HepG2 (cell line): ENCODE results near the gene CD19. TPM values are rescaled to one million over a fixed set of nuclear protein-coding genes. Genes with fewer than 3 reads are reported as not detected.

Experiments
- ELF1 ChIP-seq: sonication (generic); formaldehyde crosslinking; IDR thresholded peaks from 2 replicates; pipeline ENCODE4 v1.4.0; 2020; ENCODE audit warnings: missing genetic modification reagents
- ETV6 ChIP-seq: sonication (generic); formaldehyde crosslinking; conservative IDR thresholded peaks from 2 replicates; pipeline ENCODE4 v1.4.0; 2020; ENCODE audit warnings: missing genetic modification reagents
- KAT7 ChIP-seq: IDR thresholded peaks from 2 replicates; pipeline ENCODE4 v1.6.1; 2018; ENCODE audit warnings: borderline replicate concordance, missing compliant biosample characterization
- MIER3 ChIP-seq: IDR thresholded peaks from 2 replicates; pipeline ENCODE4 v1.6.1; 2016; ENCODE audit warnings: missing compliant biosample characterization, borderline replicate concordance
- NFKBIZ ChIP-seq: IDR thresholded peaks from 2 replicates; pipeline ENCODE4 v1.6.1; 2018; ENCODE audit warnings: missing genetic modification reagents, missing compliant biosample characterization
- PITX1 ChIP-seq: sonication (generic); formaldehyde crosslinking; IDR thresholded peaks from 2 replicates; pipeline ENCODE4 v1.5.1; 2020; ENCODE audit warnings: mild to moderate bottlenecking, missing genetic modification reagents
- RARG ChIP-seq: sonication (generic); formaldehyde crosslinking; IDR thresholded peaks from 2 replicates; pipeline ENCODE4 v1.4.0; 2020; ENCODE audit warnings: low read depth, mild to moderate bottlenecking, missing genetic modification reagents
- REPIN1 ChIP-seq: sonication (generic); formaldehyde crosslinking; IDR thresholded peaks from 2 replicates; pipeline ENCODE4 v1.8.0; 2022; ENCODE audit warnings: missing genetic modification reagents, low read depth, mild to moderate bottlenecking, borderline replicate concordance
- TAF15 ChIP-seq: fragments of 200-400 bp; formaldehyde crosslinking; IDR thresholded peaks from one replicate; pipeline ENCODE4 v1.6.1; 2018; ENCODE audit warnings: mild to moderate bottlenecking, low read depth, low read length; ENCODE audit not compliant: poor library complexity, severe bottlenecking
- ZHX1 ChIP-seq: sonication (generic); formaldehyde crosslinking; IDR thresholded peaks from 2 replicates; pipeline ENCODE4 v1.8.1; 2022; ENCODE audit warnings: low read depth, mild to moderate bottlenecking, missing genetic modification reagents
- ZNF335 ChIP-seq: sonication (generic); formaldehyde crosslinking; IDR thresholded peaks from 2 replicates; pipeline ENCODE4 v1.4.0; 2020; ENCODE audit warnings: missing genetic modification reagents
- ZNF512B ChIP-seq: sonication (generic); formaldehyde crosslinking; IDR thresholded peaks from 2 replicates; pipeline ENCODE4 v1.5.1; 2020; ENCODE audit warnings: missing genetic modification reagents, mild to moderate bottlenecking, borderline replicate concordance
- ZNF564 ChIP-seq: sonication (generic); formaldehyde crosslinking; IDR thresholded peaks from 2 replicates; pipeline ENCODE4 v1.8.1; 2023; ENCODE audit warnings: mild to moderate bottlenecking, missing genetic modification reagents
- ZNF704 ChIP-seq: sonication (generic); formaldehyde crosslinking; IDR thresholded peaks from 2 replicates; pipeline ENCODE4 v1.8.1; 2023; ENCODE audit warnings: mild to moderate bottlenecking, inconsistent platforms, moderate library complexity, missing genetic modification reagents, borderline replicate concordance
- ZNF883 ChIP-seq: sonication (generic); formaldehyde crosslinking; IDR thresholded peaks from 2 replicates; pipeline ENCODE4 v1.5.1; 2020; ENCODE audit warnings: mild to moderate bottlenecking, missing genetic modification reagents; ENCODE audit errors: not compliant biosample characterization
- ZSCAN22 ChIP-seq: sonication (generic); formaldehyde crosslinking; IDR thresholded peaks from 2 replicates; pipeline ENCODE4 v1.4.0; 2020; ENCODE audit warnings: mild to moderate bottlenecking, missing genetic modification reagents
- polyA plus RNA-seq, 8 experiments: library from polyadenylated mRNA; depleted of rRNA in 3 of 8; stranded (reverse) in 7 of 8; unstranded in 1 of 8; fragments of >200 nt; fragmentation: Illumina TruSeq in 4 of 8; extraction: Trizol in 4 of 8; gene quantifications; 2 replicates each; pipeline versions ENCODE4 v1.2.1 to v1.2.3, GENCODE V29; 2011 to 2016; ENCODE audit warnings: low read depth in 4 of 8, missing spikeins in 1 of 8, mixed read lengths in 1 of 8; ENCODE audit not compliant: insufficient read depth in 1 of 8
- total RNA-seq, 5 experiments: library from RNA; depleted of rRNA; stranded (reverse); fragments of >200 nt; fragmentation: Illumina TruSeq; extraction: Trizol; gene quantifications; 2 replicates each; pipeline ENCODE4 v1.2.3, GENCODE V29; 2016; ENCODE audit warnings: low read depth in 1 of 5
- TF ChIP-seq, protein P1 (sequence below): IDR thresholded peaks from 2 replicates; pipeline ENCODE4 v1.6.1; 2012; ENCODE audit warnings: low read length, improper control_type of control experiment
- TF ChIP-seq, protein P2 (sequence below): IDR thresholded peaks from 2 replicates; pipeline ENCODE4 v1.6.1; 2018; ENCODE audit warnings: missing genetic modification reagents

The CD19 gene
- total and polyA plus RNA-seq, 2 of the 13 experiments (the other 11 are each of a cell fraction or from before 2014, with no cell fraction given) = 0.55 to 1.1 TPM

- TF ChIP-seq ZNF512B (CRISPR knock-in tag) = no peak; the same call in 1 of the 2 replicates
- no peak for TF ChIP-seq NFKBIZ
- TF ChIP-seq, protein P1, sequence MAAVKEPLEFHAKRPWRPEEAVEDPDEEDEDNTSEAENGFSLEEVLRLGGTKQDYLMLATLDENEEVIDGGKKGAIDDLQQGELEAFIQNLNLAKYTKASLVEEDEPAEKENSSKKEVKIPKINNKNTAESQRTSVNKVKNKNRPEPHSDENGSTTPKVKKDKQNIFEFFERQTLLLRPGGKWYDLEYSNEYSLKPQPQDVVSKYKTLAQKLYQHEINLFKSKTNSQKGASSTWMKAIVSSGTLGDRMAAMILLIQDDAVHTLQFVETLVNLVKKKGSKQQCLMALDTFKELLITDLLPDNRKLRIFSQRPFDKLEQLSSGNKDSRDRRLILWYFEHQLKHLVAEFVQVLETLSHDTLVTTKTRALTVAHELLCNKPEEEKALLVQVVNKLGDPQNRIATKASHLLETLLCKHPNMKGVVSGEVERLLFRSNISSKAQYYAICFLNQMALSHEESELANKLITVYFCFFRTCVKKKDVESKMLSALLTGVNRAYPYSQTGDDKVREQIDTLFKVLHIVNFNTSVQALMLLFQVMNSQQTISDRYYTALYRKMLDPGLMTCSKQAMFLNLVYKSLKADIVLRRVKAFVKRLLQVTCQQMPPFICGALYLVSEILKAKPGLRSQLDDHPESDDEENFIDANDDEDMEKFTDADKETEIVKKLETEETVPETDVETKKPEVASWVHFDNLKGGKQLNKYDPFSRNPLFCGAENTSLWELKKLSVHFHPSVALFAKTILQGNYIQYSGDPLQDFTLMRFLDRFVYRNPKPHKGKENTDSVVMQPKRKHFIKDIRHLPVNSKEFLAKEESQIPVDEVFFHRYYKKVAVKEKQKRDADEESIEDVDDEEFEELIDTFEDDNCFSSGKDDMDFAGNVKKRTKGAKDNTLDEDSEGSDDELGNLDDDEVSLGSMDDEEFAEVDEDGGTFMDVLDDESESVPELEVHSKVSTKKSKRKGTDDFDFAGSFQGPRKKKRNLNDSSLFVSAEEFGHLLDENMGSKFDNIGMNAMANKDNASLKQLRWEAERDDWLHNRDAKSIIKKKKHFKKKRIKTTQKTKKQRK = no peak
- TF ChIP-seq MIER3 (CRISPR knock-in tag) = no peak
- TF ChIP-seq PITX1 (CRISPR knock-in tag) = no peak; the same call in 1 of the 2 replicates
- TF ChIP-seq, protein P2, sequence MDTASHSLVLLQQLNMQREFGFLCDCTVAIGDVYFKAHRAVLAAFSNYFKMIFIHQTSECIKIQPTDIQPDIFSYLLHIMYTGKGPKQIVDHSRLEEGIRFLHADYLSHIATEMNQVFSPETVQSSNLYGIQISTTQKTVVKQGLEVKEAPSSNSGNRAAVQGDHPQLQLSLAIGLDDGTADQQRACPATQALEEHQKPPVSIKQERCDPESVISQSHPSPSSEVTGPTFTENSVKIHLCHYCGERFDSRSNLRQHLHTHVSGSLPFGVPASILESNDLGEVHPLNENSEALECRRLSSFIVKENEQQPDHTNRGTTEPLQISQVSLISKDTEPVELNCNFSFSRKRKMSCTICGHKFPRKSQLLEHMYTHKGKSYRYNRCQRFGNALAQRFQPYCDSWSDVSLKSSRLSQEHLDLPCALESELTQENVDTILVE (CRISPR knock-in tag) = no peak
- TF ChIP-seq TAF15 = no peak
- TF ChIP-seq ZNF564 (CRISPR knock-in tag) = no peak
- no peak for TF ChIP-seq ZNF704 (CRISPR knock-in tag)
- TF ChIP-seq ETV6 (CRISPR knock-in tag) = no peak
- TF ChIP-seq ZSCAN22 (CRISPR knock-in tag) = no peak
- TF ChIP-seq REPIN1 (CRISPR knock-in tag) = no peak
- no peak for TF ChIP-seq ZHX1 (CRISPR knock-in tag)
- TF ChIP-seq RARG (CRISPR knock-in tag) = no peak
- TF ChIP-seq KAT7 (CRISPR knock-in tag) = peak; percentile 80; the same call in 1 of the 2 replicates
- TF ChIP-seq ZNF335 (CRISPR knock-in tag) = no peak
- TF ChIP-seq ZNF883 (CRISPR knock-in tag) = no peak
- TF ChIP-seq ELF1 (CRISPR knock-in tag) = no peak
Measured at GRCh38 chr16:28923652-28924398, 7.9 kb upstream of the CD19 start (continued).
